GM18517 (cell line): Measurements from ENCODE around the gene LEUTX.
"Not testable (repeated sequence)": the region's sequence is repeated elsewhere in the genome, so short reads cannot be mapped to it uniquely, and the experiment has no call there.

Source experiments
- ATAC-seq: cut with Tn5 transposase; IDR thresholded peaks from one replicate; pipeline ENCODE4 v1.9.1; 2021; ENCODE audit warnings: mild to moderate bottlenecking, moderate library complexity; ENCODE audit not compliant: unreplicated experiment

Gene LEUTX, protein sequence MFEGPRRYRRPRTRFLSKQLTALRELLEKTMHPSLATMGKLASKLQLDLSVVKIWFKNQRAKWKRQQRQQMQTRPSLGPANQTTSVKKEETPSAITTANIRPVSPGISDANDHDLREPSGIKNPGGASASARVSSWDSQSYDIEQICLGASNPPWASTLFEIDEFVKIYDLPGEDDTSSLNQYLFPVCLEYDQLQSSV

GRCh38 chr19:39778763-39779162, at the start of gene LEUTX:
TSS of gene LEUTX (plus strand) at chr19:39778854. CDS start at chr19:39778921, 67 bp downstream.
- no peak for ATAC-seq

DNA sequence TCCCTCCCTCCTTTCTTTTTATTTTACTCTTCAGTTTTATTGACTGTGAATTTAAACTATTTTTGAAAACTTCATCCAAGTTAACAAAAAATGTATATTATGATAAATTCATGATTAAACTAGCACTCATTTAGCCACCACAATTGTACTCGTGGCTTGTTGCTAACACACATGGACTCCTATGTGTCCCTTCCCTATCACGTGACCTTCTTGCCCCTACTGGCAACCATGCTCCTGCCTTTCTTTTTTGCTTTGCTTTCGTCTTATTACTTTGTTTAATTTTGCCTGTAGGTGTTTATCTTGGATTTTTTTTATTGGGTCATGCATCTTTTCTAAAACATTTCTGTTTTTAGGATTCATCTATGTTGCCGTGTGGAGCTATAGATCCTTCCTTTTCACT, 49.1 kb upstream of the LEUTX start:
- ATAC-seq = no peak

DNA sequence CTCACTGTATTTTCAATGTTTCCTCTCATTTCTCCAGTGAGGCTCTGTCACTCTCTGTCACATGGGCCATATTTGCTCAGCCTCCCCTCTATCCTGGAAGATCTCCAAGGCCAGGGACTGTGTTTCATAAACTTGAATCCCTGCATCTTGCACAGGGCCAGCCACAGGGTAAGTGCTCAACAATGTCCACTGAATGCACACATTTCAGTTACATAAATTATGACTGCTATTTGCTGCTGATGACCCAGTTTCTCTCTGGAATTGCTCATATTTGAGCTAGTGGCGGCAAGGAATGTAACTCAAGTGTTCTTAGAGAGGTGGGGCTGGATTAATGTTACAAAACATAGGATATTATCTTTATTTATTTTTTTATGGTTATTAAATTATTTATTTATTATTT, 47.0 kb upstream of the LEUTX start:
- no peak for ATAC-seq

- ATAC-seq = no peak
Measured at GRCh38 chr19:39733841-39734240, 44.8 kb upstream of the LEUTX start.

- no peak for ATAC-seq
Measured at GRCh38 chr19:39735688-39736087, 43.0 kb upstream of the LEUTX start.

- ATAC-seq = no peak
Measured at GRCh38 chr19:39736088-39736487, 42.6 kb upstream of the LEUTX start.

DNA sequence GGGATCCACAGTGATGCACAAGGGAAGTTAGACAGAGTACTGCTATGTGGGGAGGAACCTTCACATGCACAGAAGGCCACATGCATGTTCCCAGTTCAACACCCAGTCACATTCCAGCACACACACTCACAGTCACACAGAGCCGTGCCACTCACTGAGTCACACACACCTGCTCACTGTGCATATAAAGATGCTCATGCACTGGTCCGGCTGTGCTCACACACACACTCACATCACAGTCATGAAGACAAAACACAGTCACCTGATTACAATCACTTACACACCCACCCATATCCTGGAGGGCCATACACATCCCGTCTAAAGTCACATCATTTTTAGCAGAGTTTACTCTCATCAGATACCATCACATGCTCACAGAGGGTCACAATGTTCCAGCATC, 41.3 kb upstream of the LEUTX start:
- ATAC-seq = no peak

DNA sequence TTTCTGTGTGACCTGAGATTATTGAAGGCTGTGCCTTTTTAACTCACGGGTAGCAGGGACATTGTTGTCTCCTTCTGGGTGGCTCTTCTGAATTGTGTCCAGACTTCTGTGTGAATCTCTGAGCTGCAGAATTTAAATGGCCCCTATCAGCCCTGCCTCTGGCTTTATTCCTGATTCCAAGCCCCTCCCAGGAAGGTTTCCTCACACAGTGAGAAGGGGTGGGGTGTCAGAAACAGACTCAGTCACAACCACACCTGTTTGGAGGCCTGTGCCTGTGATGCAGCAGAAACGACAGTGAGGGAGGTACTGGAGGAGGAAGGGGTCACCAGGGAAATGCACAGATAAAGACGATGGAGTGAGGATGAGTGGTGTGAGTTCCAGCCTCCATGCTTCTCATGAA, 40.8 kb upstream of the LEUTX start, which contains the start of gene CLC:
TSS of gene CLC (minus strand) at position 139 of the 400 bp plus-strand sequence. CDS start at position 62, 77 bp downstream.
- no peak for ATAC-seq

- ATAC-seq = no peak
Measured at GRCh38 chr19:39738814-39739213, 39.8 kb upstream of the LEUTX start.

DNA sequence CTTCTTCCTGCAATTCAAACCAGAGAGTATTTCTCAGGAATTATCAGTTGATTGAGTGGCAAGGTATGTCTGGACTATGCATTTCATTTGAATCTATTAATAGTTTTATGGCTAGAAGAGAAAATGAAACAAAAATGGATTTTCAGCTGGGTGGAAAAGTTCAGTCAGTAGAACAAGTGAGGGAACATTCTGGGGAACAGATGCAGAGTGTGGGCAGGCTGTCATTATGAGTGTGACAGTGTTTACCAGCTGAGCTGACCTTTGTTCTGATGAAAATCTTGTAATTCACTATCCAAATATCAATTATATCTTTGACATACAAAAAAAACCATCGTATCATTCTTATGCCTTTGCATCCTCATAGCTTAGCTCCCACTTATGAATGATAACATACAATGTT, 38.3 kb upstream of the LEUTX start:
- ATAC-seq = no peak

DNA sequence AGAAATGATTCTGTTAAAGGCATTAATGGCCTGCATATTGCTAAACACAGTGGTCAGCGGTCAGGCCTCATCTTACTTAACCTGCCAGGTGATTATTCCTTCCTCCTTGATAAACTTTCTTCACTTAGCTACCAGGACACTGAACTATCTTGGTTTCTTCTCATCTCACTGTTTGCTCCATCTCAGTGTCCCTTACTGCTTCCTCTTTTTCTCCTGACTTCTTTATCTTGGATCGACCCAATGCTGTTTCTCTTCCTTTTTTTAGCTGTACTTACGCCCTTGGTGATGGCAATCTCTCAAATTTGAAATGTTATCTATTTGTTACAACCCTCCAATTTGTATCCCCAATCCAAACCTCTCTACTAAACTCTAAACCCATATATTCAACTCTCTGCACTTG, 33.0 kb upstream of the LEUTX start:
- ATAC-seq = no peak

DNA sequence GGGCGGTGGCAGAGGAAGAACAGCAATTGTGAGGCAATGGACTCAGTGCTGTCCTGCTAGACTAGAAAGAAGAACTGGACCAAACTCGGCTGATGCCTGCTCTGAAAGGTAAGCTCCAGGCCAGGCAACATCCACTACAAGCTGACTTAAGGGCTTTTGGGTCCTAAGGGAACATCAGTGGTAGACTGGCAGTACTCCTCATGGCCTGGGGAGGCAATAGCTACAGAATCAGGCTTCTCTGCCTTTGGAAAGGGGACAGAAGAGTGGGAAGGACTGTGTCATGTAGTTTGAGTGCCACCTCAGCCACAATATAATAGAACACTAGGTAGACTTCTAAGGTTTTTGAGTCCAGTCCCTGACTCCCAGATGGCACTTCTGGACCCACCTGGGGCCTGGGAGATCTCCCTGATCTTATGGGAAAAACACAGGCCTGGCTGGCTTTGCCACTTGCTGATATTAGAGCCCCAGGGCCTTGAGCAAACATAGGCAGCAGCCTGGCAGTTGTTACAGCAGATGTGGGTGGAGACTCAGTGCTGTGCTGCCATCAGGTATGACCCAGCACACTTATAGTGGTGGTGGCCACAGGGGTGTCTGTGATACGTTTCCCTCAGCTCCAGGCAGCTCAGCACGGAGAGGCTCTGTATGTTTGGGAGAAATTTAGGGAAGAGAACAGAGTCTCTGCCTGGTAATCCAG, 31.7 kb upstream of the LEUTX start:
- ATAC-seq = no peak

DNA sequence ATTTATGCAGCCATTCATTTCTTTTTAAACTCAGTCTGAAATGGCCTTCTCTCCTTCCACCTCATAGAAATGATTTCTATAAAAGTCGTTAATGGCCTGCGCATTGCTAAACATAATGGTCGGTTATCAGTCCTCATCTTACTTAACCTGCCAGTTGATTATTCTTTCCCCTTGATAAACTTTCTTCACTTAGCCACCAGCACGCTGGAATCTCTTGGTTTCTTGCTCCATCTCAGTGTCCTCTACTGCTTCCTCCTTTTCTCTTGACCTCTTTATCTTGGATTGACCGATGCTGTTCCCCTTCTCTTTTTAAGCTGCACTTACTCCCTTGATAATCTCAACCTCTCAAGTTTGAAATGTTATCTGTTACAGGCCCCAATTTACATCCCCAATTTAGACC, 28.7 kb upstream of the LEUTX start:
- ATAC-seq = no peak

GRCh38 chr19:39752390-39752789, 26.3 kb upstream of the LEUTX start:
- no peak for ATAC-seq

GRCh38 chr19:39752795-39753194, 25.9 kb upstream of the LEUTX start:
- ATAC-seq = no peak

- ATAC-seq = no peak
Measured at GRCh38 chr19:39754544-39754943, 24.1 kb upstream of the LEUTX start.

DNA sequence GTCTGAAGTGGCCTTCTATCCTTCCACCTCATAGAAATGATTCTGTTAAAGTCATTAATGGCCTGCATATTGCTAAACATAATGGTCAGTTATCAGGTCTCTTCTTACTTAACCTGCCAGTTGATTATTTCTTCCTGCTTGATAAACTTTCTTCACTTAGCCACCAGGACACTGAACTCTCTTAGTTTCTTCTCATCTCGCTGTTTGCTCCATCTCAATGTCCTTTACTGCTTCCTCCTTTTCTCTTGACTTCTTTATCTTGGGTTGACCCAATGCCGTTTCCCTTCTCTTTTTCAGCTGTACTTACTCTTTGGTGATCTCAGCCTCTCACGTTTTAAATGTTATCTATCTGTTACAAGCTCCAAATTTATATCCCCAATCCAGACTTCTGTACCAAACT, 23.7 kb upstream of the LEUTX start:
- no peak for ATAC-seq

GRCh38 chr19:39759457-39760184, 19.0 kb upstream of the LEUTX start:
- ATAC-seq = no peak

- ATAC-seq = not testable (repeated sequence)
Measured at GRCh38 chr19:39761851-39762250, 16.8 kb upstream of the LEUTX start.

GRCh38 chr19:39765091-39766076, 13.3 kb upstream of the LEUTX start:
- no peak for ATAC-seq

GRCh38 chr19:39768334-39768733, 10.3 kb upstream of the LEUTX start:
- no peak for ATAC-seq
